ENCODE results near the gene ABHD1. TPM values are rescaled to one million over a fixed set of nuclear protein-coding genes. Genes with fewer than 3 reads are reported as not detected.
"Not testable (repeated sequence)": the region's sequence is repeated elsewhere in the genome, so short reads cannot be mapped to it uniquely, and the experiment has no call there.

Gene ABHD1
- polyA plus RNA-seq, 3 donors: 1.3 to 2.5 (median 1.4) TPM

DNA sequence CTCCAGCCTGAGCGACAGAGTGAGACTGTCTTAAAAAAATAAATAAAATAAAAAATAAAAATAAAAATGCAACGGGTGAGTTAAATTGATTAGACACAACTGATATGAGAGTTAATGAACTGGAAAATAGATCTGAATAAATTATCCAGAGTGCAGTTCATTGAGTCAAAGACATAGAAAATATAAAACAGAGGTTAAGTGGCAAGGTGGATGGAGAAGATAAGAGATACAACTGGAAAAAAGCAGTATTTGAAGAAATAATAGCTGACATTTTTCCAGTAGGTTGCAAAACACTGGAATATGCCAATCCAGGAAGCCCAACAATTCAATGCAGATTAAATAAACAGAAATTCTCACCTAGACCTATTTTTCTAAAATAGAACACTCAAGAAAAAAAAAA lies 15.4 kb upstream of the ABHD1 start:
- no peak for DNase-seq

DNA sequence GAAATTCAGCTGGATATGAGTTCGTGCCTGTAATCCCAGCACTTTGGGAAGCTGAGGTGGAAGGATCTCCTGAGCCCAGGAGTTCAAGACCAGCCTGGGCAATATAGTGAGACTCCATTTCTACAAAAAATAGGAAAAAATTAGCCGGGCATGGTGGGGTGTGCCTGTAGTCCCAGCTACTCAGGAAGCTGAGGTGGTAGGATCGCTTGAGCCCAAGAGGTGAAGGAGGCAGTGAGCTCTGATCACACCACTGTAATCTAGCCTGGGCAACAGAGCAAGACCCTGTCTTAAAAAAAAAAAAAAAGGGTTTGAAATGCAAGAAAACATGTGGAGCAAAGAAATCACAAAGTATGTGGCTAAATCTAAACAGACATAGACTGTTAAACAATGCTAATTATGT lies 14.5 kb upstream of the ABHD1 start:
- DNase-seq: no peak

DNA sequence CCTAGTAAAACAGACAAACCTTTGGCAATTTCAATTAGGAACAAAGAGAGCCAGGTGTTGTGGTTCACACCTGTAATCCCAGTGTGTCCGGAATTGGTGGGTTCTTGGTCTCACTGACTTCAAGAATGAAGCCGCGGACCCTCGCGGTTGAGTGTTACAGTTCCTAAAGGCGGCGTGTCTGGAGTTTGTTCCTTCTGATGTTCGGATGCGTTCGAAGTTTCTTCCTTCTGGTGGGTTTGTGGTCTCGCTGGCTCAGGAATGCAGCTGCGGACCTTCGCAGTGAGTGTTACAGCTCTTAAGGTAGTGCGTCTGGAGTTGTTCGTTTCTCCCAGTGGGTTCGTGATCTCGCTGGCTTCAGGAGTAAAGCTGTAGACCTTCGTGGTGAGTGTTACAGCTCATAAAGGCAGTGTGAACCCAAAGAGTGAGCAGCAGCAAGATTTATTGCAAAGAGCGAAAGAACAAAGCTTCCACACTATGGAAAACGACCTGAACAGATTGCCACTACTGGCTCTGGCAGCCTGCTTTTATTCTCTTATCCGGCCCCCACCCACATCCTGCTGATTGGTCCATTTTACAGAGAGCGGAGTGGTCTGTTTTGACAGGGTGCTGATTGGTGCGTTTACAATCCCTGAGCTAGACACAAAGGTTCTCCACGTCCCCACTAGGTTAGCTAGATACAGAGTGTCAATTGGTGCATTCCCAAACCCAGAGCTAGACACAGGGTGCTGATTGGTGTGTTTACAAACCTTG lies 12.8 kb upstream of the ABHD1 start:
- not testable (repeated sequence) for DNase-seq

DNA sequence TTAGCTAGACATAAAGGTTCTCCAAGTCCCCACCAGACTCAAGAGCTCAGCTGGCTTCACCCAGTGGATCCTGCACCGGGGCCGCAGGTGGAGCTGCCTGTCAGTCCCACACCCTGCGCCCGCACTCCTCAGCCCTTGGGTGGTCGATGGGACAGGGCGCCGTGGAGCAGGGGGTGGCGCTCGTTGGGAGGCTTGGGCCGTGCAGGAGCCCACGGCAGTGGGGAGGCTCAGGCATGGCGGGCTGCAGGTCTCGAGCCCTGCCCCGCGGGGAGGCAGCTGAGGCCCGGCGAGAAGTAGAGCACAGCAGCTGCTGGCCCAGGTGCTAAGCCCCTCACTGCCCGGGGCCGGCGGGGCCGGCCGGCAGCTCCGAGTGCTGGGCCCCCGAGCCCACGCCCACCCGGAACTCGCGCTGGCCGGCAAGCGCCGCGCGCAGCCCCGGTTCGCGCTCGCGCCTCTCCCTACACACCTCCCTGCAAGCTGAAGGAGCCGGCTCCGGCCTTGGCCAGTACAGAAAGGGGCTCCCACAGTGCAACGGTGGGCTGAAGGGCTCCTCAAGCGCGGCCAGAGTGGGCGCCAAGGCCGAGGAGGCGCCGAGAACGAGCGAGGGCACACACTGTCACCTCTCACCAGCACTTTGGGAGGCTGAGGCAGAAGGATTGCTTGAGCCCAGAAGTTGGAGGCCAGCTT lies 12.1 kb upstream of the ABHD1 start:
- DNase-seq: not testable (repeated sequence)

DNA sequence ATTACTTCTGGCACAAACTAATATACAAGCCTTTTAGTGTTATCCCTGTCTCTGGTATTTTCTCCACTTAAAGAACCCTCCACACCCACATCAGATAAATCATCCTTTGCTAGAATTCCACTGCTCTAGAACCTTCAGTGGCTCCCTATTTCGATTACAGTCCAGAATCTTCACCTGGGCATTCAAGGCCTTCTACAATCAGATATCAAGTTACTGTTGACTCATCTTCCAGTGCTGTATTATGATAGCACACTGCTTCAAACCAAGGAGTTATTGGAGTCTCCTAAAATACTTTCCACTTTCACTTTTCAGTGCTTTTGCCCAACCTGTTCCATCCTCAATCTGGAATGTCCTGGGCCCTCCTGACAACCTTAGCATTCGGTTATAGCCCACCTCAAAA lies 8.1 kb upstream of the ABHD1 start:
- no peak for DNase-seq

DNA sequence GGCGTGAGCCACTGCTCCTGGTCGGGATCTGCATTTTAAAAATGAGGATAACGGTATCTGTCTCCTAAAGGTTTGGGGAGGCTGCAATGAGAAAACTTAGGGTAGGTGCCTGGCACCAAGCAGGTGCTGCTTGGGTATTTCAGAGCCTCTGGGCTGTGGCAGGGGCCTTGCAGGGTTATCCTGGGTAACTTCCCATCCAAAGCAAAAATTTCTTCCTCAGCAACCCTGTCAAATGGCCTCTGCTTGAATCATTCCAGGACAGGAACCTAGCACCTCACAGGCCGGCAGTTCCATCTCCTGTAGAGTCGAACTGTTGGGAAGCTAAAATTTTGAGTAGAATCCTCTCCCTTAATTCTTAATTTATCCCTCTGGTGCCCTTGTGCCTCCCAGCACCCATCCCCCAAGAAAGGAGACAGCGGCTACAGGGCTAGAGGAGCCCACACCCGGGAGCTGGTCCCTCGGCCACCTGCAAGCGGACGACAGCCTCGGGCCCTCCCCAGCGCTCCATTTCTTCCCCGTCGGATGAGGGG lies 5.6 kb upstream of the ABHD1 start:
- no peak for DNase-seq

DNA sequence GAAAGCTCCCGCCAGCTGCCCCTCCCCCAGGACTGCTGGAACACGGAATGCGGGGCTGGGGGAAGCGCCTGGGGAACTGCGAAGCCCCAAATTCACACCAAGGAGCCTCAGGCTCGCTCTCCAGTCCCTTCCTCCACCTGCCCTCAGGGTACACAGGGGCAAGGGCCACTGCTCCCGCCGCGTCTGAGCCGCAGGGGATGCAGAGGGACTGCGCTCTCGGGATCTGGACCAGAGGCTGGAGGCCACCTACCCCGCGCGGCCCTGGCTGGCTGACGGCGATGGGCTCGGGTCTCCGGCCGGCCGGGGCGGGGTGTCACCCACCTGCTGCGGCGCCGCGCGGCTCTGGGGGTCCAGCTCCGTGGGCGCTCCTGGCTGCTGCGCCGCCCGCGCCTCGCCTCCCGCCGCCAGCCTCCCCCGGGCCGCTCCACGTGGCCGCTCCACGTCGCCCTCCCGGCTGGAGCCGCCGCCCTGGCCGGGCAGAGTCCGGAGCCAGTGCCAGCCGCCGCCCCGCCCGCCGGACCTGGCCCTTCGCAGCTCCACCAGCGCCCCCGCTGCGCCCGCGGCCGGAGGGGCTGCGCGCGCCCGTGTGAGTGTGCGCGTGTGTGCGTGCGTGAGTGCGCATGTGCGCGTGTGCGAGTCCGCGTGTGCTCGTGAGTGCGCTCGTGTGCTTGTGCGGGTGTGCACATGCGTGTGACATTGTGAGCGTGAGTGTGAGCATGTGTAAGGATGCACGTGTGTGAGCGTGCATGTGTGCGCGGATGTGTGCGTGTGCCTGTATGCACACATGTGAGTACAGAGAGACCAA lies 4.9 kb upstream of the ABHD1 start, which contains the start of gene CGREF1:
CGREF1 (minus strand) TSS at position 604 of the 805 bp plus-strand sequence. CDS start 14,762 bp downstream, outside the sequence.
- DNase-seq: peak; percentile 9

DNA sequence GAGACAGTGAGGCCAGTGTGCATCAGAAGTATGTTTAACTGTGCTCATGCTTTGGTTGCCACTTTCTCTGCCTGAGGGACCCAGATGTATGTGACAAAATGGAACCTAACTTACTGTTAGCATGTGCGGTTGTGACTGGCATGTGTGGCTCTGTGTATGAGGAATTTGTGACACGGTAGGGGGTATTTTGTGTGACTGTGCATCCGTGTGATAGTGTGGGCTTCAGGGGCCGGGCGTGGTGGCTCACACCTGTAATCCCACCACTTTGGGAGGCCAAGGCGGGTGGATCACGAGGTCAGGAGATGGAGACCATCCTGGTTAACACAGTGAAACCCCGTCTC lies 4.3 kb upstream of the ABHD1 start:
- not testable (repeated sequence) for DNase-seq

DNA sequence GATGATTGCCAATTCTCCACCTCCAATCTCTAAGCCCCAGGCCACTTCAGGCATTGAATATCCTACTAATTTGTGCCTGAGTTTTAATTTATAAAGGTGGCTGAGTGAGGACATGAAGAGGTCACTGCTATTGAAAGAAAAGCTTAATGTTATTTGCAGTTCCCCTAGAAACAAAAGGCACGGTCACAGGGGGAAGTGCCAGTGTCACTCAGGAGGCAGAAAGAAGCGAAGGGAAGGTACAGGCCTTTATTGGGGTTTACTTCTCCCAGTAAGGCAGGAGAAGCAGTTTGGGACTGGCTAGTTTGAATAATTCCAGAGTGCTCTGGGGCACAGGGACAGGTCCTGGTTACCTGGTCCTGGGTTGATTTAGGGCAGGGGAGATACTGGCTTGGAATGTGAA lies 1.7 kb upstream of the ABHD1 start:
- no peak for DNase-seq

DNA sequence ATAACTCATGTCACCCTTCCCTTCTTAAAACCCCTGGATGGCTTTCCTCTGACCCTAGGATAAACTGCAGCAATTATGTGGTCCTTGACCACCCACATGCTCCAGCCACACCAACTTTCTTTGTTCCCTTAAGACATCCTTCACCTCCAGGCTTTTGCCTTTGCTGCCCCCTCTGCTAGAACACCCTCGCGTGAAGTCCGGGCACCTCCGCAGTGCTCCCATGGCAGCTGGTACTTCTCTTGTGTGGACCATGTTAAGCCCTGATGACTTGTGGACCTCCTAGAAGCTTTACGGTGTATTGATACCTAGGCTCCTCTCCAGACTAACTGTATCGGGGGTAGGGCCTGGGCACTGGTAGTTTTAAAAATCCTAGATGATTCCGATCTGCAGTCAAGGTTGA lies 824 bp upstream of the ABHD1 start:
- DNase-seq: no peak

DNA sequence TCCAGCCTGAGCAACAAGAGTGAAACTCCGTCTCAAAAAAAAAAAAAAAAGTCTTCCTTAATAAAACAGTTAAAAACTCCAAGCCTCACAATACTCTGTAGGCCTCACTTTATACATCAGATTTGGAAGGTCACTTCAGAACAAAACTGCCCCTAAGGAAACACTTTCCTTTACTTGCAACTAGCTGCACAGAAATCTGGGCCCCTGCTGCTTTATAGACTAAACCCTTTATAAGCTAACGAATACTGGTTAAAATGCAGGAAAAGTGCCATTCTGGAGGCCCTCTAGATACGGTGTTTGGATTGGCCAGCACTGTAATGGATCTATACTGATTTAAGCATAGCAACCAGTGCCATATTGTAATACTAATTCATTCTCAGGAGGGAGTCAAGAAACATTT lies 1.5 kb downstream of the ABHD1 start:
- no peak for DNase-seq

DNA sequence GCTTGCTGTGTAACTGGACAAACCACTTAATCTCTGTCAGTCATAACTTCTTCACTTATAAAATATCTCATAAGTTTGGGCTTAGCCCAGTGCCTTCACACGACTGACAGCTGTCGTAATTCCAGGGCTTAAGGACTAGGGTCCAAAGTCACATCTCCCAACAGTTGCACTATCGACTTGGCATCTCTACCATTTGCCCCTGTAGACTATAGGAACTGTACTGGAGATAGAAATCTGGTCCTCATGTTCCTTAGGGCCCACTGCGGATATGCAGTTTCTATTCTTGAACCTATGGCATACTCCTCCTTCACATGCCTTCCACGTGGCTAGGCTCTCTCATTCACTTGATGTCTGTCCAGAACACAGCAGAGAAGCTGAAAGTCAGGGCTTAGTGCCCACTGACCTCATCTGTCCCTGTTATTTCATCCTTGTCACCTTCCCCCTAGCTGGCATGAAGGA lies 2.7 kb downstream of the ABHD1 start:
- DNase-seq: no peak

DNA sequence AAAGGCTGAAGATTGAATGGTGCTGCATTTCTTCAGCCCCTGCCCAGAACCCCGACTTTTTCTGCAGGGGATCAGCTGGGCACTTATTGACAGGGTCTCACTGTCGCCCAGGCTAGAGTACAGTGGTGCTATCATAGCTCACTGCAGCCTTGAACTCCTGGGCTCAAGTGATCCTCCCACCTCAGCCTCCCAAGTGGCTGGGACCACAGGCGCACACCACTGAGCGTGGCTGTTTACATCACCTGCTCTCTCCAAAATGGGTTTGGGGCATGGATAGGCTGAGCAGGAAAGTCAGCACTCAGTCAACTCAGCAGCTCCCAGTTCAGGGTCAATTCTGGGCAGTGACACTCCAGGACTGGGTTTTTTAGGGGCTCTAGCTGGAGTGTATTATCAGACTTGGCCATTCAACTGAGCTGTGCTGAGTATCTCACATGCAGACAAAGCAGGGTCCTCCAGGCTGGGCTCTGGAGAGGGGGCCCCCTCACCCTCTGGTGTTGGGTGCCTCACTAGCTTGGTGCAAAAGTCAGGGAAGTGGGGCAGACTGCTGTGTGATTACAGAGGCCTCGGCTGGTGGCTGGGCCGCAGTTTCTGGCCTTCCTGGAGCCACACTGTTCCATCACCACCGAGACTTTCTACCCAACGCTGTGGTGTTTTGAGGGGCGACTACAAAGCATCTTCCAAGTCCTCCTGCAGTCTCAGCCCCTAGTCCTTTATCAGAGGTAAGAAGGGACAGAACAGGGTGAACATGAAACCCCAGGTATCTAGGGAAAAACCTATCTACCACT lies 4.5 kb downstream of the ABHD1 start:
- DNase-seq: no peak

DNA sequence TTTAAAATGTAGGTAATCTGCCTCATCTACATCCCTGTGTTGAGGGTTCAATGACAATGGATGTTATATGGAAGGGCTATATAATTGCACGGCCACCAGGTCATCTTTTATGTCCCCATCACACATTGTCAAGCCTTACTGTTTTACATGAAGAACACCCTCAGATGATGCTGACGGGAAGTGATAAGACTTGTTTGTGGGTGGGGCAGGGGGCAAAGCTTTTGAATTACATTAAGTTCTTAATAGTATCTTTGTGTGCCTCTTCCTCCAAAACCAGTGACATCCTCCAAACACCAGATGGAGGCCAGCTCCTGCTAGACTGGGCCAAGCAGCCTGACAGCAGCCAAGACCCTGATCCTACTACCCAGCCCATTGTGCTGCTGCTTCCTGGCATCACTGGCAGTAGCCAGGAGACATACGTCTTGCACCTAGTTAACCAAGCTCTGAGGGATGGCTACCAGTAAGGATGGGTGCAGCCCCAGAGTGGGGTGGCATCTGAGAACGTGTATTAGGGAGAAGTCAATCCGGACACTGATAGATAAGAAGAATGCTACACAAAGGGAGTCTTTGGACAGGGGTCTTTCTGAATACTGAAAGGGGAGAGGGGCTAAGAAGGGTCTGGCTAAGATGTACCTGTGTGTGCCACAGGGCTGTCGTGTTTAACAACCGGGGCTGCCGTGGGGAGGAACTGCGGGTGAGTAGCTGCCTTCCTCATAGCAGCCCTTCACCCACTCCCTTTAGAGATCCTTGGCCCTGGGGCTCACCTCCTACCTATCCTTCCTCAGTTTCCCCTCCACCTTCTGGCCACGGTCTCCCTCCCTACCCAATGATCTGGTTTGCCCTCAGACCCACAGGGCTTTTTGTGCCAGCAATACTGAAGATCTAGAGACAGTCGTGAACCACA lies 5.3 kb downstream of the ABHD1 start:
- DNase-seq: no peak

DNA sequence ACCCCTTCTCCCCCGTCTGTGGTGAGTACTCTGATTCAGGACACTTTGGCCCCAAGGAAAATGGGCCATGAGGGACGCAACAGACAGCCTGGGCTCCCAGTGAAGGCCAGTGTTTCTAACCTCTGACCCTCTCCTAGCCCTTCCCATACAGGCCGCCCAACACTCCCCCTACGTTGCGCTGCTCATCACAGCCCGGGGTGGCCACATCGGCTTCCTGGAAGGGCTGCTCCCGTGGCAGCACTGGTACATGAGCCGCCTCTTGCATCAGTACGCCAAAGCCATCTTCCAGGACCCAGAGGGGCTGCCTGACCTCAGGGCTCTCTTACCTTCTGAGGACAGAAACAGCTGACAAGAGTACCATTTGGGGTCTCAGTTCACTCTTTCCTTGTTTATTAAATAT lies 6.8 kb downstream of the ABHD1 start:
- no peak for DNase-seq

DNA sequence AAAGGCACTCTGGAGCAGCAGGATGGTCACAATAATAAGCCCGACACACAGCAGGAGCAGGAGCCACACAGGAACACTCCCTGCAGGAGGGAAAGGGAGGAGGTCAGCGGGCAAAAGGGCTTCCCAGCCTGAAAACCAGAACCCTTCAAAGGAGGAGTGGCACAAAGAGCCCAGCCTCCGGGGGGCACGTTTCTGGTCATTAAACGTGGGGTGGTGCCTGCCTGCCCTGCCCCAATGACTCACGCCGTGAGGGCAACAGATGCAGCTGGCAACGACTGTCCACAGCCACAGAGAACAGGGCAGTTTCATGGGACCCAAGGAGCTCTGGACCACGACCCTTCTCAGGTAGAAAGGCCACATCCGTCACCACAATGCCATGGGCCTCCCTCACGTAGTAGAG lies 7.8 kb downstream of the ABHD1 start:
- DNase-seq: no peak

DNA sequence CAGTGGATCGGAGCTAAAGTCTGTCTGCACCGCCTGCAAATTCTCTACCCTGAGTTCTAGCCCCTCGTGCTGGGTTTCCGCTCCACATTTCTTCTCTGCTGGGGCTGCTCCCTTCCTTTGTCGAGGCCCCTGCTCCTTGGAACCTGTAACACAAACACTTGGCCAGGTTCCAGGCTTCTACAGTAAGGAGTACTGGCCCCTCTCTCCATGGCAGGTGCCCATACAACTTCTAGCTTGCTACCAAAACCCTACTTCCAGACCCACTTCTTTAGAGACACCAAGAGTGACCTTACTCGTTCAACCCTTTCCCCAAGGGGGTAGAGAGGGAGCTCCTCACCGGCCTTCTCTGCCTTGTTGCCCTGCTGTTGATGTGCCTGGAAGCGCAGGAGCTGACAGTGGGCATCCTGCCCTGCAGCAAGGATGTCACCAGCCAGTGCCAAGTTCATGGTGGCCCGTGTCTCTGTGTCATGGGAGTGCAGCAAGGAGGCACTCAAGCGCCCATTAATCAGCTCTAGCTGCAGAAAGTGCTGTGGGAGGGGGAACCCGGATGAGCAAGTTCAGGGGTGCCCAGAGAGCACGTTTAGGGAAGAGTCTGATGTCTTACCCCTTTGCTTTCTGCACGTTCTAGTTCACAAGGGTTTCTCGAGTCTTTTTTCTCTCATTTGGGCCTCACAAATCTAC lies 9.7 kb downstream of the ABHD1 start:
- DNase-seq: no peak

DNA sequence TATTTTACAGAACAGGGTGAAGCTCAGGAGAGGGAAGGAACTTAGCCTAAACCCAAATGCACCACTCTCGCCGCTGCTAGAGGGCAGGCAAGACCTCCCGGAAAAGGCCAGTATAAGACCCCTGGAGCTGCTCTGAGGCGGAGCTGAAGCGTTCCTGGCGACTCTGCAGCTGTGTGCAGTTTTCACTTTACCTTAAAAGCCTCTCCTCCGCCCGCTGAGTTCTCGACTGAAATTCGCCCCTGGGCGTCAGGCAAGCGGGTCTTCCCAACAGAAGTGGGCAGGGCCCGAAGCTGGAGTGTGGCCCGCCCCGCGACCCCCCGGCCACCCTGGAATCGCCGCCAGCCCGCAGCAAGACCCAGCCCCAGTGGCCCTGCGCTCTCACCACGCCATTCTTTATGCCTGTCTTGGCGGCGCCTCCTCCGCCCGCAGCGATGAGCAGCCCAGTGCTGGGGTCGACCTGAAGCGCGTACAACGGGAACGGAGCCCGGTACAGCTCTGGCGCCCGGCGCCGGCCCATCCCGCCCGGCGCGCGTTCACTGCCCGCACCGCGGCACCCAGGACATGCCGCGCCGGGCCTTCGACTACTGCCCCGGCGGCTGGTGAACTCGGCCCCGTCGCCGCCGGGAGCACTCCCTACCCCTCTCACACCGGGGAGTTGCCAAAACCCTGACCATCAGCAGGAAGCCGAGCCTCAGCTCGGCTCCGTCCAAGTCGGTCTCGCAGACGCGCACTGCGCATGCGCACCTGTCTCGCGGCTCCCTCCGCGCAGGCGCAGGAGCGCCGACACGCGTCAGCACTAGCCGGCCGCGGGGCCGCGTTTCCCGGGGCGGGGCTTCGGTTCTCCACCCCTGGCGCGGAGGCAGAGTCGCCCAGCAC lies 10.5 kb downstream of the ABHD1 start, which contains the start of gene PREB:
PREB (minus strand) TSS at position 732 of the 876 bp plus-strand sequence; CDS start at position 517, 215 bp downstream.
- peak; percentile 95 for DNase-seq
